HG03457 (cell line): ENCODE measurements around the gene PLEKHH1.
A peak's percentile ranks its signal among the peaks of the same experiment; 100 is the strongest.

Experiments
- ATAC-seq: cut with Tn5 transposase; IDR thresholded peaks from one replicate; pipeline ENCODE4 v1.9.1; 2021; ENCODE audit warnings: moderate number of reproducible peaks; ENCODE audit not compliant: unreplicated experiment

PLEKHH1 gene

DNA sequence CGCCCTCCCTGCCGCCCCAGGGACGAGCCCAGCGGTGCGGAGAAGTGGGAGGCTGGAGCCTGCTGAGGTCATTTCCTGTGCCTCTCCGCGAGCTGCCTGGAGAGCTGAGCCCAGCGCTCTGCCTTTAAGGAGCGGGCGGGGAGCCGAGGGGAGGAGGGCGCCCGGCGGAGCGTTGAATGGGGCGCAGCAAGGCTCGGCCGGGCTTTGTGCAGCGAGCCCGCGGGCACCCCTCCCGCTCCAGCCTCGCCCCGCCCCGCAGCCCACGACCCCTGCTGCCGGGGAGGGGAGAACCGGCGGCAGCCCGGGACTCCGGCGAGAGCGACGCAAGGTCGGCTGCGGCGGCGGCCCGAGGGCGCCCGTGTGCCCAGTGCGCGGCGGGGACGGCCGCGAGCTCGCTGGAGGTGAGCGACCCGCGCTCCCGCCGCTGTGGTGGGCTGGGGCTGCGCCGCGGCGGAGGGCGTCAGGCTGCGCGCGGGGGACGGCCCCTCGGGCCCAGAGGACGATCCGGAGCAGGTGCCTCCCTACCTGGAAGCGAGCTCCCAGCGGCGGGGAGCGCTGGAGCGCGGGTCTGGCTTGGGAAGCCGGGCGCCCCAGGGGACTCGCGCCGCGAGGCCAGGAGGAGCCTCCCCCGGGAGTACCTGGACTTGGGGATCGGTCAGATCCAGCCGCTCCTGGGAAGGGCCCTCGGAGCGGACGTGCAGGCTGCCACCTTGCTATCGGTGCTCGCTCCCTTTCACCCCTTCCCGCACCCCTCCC lies at the start of gene PLEKHH1:
PLEKHH1 (plus strand) TSS at position 293 of the 756 bp plus-strand sequence. CDS start 8,578 bp downstream, outside the sequence.
- peak; percentile 76 for ATAC-seq

DNA sequence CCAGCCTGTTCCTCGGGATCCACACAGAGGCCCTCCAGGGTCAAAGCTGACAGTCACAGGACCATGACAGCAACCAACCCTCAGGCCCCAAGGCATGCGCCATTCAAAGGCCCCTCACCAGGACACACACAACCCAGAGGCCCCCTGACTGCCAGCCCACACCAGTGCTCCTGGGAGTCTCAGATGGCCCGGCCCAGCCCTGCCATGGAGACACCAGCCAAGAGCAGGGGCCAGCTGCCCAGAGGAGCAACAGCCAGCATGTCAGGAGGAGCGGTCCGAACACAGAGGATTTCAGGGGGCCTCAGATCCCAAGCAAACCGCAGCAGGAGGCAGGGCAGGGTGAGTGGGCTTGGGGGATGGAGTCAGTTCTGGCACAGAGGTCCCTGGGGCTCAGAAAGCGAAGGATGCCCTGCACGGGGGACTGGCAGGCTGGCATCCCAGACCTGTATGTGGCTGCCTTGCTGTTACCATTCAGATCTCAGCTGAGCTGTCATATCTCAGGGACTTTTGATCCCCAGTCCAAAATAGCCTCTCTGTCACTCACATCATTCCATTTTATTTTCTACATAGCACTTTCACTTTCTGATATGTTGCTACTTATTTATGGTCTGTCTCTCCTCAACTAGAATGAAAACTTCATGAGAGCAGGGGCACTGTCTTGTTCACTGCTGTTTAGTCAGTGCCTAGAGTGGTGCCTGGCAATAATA lies 49.4 kb upstream of the PLEKHH1 start:
- no peak for ATAC-seq

GRCh38 chr14:67485501-67486095 lies 47.5 kb upstream of the PLEKHH1 start:
- ATAC-seq: no peak

- ATAC-seq: no peak
These were observed 46.2 kb upstream of the PLEKHH1 start for GRCh38 chr14:67486890-67487289.

GRCh38 chr14:67487332-67487731 lies 45.8 kb upstream of the PLEKHH1 start:
- no peak for ATAC-seq

DNA sequence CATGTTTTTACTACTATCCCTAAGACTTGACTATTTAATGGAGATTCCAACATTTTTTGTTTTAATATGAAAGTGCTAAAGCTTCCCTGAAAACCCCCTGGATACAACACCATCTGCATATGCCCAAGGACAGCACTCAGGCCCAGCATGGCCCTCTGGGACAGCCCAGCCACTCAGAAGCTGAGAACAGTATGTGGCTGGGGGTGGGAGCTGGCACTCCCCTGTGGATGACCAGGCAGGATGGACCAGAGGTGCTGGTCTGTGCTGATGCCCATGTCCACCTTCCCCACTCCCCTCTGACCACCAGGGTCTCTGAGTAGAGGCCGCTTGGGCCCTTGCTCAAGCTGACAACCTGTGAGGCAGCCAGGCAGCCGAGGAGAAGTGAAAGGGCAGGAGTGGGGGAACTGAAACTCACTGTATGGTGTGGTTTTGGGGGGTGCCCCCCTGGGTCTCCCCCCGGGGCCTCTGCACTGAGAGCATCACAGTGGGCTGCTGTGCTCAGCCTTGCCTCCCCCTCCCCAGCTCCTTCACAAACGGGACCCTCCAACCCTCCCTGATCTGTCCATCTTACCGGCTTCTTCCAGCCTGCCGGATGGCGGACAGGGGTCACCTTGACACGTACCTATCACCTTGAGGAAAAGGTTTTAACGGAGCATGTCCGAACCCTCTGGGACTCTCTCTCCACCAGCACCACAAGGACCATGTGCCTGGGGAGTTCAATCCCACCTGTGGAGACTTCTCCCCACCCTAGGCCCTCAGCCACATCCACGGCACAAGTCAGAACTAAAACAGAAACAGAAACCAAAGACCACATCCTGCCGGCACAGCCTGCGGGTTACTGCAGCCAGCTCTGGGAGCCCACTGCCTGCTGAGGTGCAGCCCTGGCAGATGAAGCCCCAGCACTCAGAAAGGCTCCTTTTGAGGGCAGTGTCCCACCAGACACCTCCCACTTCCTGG lies 44.9 kb upstream of the PLEKHH1 start, which contains the start of gene TMEM229B:
TMEM229B (minus strand) TSS at position 785 of the 957 bp plus-strand sequence. CDS start 14,798 bp downstream, outside the sequence.
- ATAC-seq: peak; percentile 92

DNA sequence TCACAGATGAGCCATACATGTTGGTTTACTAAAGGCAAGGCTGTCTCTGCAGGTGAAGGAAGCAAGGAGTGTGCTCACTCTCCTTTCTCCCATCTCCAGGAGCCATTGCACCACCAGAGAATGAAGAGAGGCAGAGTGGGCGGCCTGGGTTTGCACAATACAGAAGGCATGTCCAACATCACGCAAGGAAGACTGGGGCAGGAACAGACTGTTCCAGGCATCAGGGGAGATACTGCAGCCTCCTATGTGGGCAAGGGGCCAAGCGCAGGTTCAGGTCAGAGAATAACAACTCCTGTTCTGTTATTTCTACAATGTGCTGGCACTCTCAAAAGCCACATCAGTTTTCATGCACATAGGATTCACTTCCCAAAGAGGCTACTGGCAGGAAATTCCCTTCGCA lies 42.9 kb upstream of the PLEKHH1 start:
- no peak for ATAC-seq

DNA sequence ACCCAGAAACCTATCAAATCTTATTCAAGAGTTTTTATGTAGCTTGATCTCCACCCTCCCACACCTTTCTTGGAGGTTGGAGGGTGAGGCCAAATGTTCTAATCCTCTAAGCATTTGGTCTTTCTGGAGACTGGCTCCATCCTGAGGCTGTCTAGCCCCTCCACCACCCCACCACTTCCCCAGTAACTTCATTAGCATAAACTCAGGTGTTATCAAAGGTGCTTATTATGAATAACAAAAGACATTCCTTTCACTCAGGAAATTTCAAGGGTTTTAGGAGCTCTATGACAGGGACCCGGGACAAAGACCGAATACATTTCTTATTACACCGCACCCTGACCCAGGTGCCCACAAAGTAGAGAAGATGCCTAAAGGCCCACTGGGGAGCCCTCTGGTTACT lies 41.8 kb upstream of the PLEKHH1 start:
- no peak for ATAC-seq

DNA sequence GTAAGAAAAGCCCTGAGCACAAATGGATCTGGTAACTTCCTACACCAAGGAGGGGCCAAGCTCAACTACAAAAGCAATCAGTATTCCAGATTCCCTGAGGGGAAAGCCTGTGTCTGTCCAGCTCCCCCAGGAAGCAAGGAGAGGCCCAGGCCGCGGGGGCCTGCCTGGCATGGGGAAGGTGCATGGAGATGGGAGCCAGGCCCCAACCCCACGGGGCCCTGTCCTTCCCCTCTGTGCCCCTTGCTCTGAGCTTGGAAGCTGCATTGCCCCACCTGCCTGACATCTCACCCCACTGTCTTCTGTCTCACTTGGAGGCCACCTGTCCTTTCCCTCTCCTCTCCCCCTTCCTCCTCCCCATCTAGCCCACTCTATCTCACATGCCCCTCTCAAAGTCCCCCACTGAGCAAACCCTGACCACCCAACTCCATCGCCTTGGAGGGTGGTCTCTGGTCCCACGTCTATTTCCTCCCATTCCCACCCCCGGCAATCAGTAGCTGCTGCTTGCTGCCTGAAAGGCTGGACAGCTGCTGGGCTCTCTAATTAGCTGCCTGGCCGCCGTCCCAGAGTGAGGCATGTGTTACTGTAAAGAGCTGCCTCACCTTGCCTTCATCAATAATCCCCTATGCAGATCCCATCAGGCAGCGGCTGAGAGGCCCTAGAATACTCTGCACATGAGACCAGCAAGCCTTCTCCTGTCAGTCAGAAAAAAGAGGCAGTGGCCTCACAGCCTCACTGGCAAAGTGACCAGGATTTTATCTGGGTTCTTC lies 41.2 kb upstream of the PLEKHH1 start:
- ATAC-seq: no peak

DNA sequence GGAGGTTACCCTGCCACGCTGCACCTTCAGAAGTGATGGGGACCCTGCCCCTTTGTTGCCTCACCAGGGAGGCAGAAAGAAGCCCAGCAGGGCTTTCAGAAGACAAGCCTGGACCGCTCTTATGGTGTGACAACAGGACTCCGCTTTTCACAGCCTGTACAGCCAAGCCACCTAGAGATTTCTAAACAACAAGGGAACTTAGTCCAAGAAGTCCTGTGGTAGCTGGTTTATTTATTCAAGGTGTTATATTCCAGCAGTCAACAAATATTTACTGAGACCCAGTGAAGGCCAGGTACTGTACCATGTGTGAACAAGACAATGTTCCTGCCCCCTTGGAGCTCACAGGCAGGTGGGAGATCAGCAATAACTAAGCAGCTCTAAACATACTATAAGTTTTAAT lies 40.6 kb upstream of the PLEKHH1 start:
- no peak for ATAC-seq

DNA sequence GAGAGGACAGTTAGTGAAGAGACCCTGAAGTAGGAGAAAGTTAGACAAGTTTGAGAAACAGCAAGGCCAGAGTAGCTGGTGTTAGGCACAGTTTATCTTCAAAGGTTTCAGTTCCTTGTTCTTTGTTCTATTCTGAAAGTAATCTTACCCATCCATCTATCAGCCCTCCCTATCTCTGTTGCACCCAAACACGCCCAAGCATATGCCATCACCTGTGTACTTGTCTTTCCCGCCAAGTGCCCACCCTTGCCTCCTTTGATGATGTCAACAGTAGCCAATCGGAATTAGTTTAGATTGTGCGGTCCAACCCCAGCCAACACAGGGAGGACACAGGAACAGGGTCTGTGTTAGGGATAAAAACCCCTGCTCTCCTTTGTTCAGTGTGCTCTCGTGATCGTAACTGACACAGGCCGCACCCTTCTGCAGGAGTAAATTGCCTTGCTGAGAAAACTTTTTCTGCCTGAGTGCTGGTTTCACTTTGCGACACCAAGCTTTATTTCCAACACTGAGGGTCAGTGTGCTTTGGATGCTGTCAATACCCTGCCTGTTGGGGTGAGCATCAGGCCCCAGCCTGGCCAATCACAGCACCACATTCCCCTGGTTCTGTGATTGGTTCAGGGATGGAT lies 39.9 kb upstream of the PLEKHH1 start:
- no peak for ATAC-seq

DNA sequence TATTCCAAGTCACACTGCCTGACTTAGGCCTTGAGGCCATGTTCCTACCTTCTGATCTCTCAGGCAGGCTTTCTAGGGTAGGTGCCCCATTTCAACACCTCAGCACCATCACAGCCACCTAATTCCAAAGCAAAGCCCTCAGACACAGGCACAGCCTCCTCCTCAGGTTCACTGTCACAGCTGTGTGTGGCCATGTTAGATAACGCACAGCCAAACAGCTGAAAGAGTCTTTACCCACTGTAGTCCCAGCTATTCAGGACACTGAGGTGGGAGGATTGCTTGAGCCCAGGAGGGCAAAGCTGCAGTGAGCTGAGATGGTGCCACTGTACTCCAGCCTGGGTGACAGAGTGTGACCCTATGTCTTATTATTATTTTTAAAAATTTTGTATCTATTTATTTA lies 37.3 kb upstream of the PLEKHH1 start:
- no peak for ATAC-seq

GRCh38 chr14:67497216-67497615 lies 35.9 kb upstream of the PLEKHH1 start:
- ATAC-seq: no peak

- ATAC-seq: no peak
These were observed 35.4 kb upstream of the PLEKHH1 start for GRCh38 chr14:67497716-67498115.

GRCh38 chr14:67500981-67501380 lies 32.1 kb upstream of the PLEKHH1 start:
- ATAC-seq: no peak

DNA sequence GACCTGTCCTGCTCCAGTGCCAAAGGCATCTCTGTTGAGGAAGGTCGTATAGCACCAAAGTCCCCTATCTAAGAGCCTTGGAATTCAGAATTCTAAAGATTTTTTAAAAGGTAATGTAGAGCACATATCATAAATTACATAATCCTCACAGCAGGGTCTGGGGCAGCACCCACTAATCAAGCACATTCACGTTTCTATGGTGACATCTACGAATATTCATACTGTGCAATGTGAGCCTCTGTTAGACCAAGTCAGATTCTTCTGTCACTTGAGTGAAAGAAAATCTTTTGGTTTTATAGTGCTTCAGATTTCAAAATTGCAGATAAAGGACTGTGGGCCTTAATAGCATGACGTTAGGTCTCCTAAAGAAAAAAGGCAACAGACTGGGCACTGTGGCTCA lies 31.4 kb upstream of the PLEKHH1 start:
- no peak for ATAC-seq

- no peak for ATAC-seq
These were observed 30.2 kb upstream of the PLEKHH1 start for GRCh38 chr14:67502867-67503266.

DNA sequence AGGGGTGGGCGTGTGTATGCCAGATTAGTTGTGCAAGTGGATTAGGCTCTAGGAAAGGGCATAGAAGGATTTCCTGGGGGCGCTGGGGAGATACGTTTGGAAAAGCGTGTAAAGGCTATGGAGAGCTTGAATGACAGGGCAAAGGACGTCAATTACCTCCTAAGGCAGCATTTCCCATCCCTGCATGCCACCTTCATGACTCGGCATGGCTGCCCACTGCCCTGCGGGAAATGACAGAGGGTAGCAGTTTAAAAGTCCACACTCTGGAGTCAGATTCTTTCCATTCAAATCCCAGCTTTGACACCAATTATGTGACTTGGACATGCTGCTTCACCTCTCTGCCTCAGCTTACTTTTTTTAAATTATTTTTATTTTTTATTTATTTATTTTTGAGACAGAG lies 29.8 kb upstream of the PLEKHH1 start:
- no peak for ATAC-seq

GRCh38 chr14:67505254-67505653 lies 27.8 kb upstream of the PLEKHH1 start:
- ATAC-seq: no peak

- ATAC-seq: no peak
These were observed 24.1 kb upstream of the PLEKHH1 start for GRCh38 chr14:67508956-67509355.
